Middle frontal gyrus (tissue), 1 donor: Measurements from ENCODE around the gene SLC38A5.
"Not testable (repeated sequence)": the region's sequence is repeated elsewhere in the genome, so short reads cannot be mapped to it uniquely, and the experiment has no call there.

Experiments
- DNase-seq: peaks from one replicate; pipeline ENCODE4 v3.0.0-alpha.2; 2015; ENCODE audit warnings: low spot score; ENCODE audit errors: extremely low spot score

Gene SLC38A5

DNA sequence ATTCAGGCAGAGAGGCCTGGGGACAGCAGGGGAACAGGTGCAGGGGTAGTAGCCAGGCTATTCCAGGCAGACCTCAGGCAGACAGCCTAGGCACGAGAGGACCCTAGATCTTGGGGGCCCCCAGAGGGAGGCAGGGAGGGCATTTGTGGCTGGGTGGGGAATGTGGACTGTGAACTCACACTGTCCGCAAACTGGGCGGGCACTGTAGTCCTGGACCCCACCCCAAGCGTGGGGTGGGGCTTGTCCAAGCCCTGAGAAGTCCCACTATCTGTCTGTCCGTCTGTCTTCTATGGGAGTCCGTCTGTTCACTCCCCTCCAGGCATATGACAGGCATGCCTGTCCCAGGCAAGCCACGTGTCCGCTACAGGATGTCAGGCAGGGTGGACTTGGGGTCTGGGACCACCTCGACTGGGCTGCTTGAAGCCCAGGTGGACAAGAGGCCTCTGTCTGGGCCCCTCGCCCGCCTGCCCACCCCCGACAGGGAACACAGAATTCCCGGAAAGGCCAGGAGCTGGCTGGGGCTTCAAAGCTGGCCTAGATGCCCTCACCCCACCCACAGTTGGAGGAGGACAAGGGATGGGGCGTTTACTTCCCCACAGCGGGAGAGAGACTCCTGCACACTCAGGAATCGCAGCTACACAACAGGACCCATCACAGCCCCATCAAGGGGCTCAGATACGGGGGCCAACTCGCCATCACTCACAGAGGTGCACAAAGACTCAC is at the start of gene SLC38A5:
Gene SLC38A5, minus strand, starts transcription at position 151 of the 723 bp plus-strand sequence. CDS start 2,336 bp downstream, outside the sequence.
- DNase-seq = no peak

DNA sequence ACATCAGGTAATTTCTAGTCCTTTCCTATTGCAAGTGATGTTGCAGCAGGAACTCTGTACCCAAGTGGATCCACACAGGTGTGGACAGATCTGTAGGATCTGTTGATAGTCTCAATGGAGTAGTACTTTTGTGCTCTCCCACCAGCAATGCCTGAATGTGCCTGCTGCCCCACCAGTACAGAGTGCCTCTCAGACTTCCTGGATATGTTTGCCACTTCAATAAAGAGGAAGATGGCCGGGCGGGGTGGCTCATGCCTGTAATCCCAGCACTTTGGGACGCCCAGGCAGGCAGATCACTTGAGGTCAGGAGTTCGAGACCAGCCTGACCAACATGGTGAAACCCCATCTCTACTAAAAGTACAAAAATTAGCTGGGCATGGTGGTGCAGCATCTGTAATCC is 49.4 kb upstream of the SLC38A5 start:
- not testable (repeated sequence) for DNase-seq

DNA sequence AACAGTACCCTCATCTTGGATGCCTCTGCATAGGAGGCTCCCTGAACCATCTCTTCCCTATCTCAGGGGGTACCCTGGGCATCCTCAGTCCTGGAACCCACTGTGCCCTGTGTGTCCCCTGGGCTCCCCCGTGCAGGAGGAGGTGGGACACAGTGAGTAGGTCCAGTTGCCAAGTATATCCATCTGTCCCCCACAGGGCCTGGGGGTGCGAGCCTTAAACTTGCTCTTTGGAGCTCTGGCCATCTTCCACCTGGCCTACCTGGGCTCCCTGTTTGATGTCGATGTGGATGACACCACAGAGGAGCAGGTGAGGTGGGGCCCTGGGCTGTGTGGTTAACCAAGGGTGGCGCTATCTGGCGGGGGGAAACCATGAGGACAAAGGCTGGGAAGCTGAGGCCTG is 46.9 kb upstream of the SLC38A5 start:
- DNase-seq = no peak

DNA sequence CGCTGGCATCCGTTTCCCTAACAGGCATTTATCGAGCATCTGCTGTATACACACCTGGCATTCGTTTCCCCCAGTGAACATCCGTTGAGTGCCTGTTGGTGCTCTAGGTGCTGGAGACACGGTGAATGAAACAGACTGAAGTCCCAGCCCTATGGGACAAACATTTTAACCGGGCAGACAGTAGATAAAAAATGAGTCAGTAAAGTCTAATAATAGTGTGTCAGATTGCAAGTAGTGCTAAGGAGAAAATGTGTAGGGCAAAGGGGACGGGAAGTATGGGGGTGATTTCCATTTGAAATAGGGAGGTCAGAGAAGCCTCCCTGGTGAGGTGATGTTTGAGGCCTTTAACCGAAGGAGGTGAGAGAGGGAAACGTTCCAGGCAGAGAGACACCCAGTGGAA is 46.2 kb upstream of the SLC38A5 start:
- DNase-seq = no peak

DNA sequence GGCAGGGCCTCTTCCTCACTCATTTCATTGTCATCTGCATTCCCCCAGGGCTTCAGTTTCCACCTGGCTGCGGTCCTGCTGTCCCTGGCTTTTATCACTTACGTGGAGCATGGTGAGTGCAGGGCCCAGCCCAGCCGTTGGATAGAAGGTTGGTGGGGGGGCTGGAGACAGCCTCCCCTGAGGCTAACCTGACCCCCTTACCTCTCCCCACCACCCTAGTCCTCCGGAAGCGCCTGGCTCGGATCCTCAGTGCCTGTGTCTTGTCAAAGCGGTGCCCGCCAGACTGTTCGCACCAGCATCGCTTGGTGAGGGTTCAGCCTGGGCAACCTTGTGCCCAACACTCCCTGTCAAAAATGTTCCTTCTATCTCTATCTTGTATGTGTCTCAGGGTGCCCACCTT is 45.8 kb upstream of the SLC38A5 start:
- no peak for DNase-seq

DNA sequence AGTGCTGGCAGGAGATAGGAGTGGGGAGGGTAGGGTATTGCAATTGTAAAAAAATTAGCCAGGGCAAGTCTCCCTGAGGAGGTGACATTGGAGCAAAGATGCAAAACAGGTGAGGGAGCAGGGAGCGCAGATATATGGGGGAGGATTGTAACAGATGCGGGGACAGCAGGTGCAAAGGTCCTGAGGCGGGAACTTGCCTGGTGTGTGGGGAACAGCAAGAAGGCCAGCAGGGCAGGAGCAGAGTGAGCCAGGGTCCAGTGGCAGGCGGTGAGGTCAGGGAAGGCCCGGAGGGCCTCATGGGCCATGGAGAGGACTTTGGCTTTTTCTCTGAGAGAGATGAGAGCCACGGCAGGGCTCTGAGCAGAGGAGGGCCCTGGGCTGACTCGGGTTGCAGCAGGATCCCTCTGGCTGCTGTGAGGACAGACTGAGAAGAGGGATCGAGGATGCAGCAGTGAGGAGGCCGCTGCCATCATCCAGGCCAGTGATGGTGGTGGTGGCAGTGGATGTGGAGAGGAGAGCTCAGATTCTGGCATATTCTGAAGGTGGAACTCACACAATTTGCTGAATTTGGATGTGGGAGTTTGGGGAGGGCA is 44.9 kb upstream of the SLC38A5 start:
- DNase-seq = no peak

DNA sequence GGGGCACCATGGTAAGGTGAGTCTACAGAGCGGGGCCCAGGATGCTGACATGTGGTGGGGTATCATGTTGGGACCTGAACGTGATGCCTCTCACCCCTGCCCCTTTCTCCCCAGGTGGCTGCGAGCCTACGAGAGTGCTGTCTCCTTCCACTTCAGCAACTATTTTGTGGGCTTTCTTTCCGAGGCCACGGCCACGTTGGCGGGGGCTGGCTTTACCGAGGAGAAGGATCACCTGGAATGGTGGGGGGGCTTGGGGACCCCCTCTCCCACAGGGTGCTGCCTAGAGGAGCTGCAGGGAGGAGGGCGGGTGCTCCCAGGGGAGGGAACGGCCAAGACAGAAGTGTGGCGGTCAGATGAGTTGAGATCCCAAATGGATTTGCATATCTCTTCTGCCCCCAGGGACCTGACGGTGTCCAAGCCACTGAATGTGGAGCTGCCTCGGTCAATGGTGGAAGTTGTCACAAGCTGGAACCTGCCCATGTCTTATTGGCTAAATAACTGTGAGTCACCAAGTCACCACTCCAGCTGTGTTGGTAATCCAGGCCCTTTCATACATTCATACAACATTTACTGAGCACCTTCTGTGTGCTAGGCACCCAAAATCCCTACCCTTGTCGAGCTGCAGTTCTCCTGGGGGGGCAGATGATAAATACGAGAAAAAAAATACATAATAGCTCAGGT is 44.2 kb upstream of the SLC38A5 start:
- no peak for DNase-seq

DNA sequence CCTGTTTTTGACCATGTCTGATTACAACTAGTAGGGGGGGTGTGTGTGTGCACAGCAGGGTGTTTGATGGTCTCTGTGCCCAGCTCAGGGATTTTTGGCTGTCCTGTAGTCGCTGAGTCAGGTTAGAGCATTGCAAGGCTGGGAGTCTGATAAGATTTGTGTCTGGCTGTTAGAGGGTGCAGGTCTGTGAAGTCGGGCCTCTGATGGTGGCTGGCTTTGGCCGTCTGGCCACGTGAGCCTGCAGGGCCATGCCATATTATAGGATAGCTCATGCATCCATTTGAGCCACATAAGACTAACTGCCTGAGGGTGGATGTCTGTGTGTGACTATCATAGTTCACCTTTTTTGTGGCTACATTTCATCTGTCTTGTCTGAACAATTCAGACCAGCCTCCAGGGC is 43.6 kb upstream of the SLC38A5 start:
- no peak for DNase-seq

DNA sequence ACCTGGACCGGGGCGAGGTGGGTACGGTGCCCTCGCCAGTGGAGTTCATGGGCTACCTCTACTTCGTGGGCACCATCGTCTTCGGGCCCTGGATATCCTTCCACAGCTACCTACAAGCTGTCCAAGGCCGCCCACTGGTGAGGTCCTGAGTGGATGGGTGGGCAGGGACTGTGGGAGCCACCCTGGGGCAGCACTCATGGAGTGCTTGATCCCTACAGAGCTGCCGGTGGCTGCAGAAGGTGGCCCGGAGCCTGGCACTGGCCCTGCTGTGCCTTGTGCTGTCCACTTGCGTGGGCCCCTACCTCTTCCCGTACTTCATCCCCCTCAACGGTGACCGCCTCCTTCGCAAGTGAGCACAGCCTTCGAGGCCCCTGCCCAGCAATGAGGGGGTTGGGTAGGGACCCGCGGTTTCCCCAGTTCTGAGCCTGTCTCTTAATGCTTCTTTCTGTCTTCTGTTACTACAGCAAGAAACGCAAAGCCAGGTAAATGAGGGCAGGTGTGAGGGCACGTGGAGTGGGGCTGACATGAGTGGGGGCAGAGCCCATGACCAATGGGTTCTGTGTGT is 42.4 kb upstream of the SLC38A5 start:
- DNase-seq = no peak

DNA sequence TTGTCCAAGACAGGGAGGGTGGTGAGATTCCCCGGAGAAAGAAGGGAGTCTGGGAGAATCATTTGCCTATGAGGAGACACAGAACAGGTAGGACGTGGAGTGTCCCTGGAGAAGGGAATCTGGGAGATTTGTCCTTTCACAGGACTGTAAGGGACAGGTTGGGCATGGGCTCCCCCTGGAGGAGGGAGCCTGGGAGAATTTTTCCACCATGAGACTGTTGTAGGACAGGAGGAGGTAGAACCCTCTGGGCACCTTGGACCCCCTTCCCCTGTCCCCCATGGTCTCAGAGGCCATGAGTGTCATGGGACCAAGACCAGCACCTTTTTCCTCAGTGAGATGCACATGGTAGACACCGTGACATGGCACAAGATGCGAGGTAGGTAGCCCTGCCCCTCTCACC is 41.5 kb upstream of the SLC38A5 start:
- DNase-seq = no peak

DNA sequence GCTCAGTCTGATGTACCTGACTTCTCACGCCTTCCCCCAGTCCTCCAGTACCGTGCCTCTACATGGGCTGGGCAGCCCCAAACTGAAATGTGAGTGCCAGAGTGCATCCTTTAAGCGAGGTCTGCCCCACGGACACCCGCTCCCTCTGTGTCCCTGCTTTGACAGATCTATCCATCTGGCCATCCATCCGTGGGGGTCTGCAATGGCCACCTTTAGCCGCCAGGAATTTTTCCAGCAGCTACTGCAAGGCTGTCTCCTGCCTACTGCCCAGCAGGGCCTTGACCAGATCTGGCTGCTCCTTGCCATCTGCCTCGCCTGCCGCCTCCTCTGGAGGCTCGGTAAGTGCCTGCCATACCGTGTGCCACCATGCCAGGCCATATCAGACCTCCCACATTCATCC is 39.6 kb upstream of the SLC38A5 start:
- no peak for DNase-seq

DNA sequence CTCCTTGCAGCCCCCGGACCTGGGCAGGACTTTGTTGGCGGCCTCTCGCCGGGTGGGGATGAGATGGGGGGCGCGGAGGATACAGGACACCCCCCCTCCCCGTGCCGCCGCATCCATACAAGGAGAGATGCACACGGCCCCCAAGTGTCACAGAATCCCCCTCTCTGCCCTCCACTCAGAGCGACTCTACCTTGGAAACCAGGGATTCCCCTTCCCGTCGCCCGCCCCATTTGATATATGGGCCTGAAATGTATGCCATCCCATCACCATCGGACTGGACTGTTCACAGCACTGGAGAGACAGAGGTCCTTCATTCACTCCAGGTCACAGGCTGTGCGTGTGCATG is 39.2 kb upstream of the SLC38A5 start:
- DNase-seq = no peak

DNA sequence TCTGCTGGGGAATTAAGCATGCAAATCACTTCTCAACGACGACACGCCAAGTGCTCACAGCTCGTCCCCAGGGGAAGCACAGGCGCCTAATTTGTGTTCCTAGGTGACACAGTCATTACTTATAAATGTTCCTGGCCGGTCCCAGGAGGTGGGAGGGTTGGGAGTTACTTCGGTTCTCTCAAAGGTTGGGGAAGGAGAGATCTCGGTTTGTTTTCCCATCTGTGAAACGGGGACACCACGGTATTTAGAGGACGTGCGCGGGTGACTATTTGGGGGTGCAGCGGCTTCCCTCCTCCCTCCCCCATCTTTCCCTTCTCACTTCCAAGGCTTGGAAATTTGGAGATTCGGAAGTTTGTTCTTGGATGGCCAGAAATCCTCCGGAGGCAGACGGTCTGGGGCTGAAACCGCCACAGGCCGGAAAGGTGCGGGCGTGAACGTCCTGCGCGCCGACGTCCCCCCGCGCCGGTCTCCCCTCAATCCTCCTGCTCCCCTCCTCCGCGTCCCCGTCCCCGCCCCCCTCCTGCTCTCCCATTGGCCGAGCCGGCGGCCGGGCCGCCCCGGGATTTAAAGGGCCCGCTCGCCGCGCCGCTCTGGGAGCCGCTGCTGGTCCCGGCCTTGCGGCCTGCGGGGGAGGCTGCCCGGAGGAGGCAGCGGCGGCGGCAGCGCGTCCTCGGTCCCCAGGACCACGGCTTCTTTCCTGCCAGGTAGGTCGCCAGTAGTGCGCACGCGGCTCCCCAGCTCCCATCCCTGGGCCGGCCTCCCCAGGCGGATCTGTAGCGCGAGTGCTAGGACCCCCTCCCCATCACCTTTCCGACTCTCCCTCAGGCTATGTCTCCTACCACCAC is 38.6 kb upstream of the SLC38A5 start, which contains the start of gene PORCN:
Gene PORCN, plus strand, starts transcription at position 593 of the 845 bp plus-strand sequence. CDS start 829 bp downstream, outside the sequence.
- no peak for DNase-seq

DNA sequence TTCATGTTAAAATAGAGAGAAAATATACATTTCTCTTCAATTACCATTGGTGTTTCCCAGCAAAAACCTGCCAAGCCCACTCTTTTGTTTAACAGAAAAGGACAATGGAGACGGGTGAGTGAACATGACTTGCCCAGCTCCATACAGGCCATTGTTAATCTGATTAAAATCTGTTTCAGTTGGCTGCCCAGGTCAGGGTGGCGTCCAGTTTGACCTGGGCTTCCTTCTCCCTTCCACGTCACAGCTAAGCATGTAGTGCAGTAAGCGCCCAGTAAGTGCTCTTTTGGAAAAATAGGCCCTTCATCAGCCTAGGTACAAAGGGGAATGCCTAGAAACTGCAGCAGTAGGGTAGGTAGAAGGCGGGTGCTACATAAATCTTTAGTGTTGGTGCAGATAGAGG is 37.2 kb upstream of the SLC38A5 start:
- no peak for DNase-seq

DNA sequence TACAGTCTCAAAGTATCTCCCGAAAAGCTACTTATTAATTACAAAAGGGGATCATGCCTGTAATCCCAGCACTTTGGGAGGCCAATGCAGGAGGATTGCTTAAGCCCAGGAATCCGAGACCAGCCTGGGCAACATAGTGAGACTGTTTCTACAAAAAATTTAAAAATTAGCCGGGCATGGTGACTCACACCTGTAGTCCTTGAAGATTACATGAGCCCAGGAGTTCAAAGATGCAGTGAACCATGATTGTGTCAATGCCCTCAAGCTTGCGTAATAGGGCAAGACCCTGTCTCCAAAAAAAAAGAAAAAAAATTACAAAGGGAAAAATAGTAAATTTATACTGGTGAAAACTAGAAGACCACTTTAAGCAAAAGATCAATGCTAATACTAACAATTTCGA is 35.4 kb upstream of the SLC38A5 start:
- DNase-seq = no peak

DNA sequence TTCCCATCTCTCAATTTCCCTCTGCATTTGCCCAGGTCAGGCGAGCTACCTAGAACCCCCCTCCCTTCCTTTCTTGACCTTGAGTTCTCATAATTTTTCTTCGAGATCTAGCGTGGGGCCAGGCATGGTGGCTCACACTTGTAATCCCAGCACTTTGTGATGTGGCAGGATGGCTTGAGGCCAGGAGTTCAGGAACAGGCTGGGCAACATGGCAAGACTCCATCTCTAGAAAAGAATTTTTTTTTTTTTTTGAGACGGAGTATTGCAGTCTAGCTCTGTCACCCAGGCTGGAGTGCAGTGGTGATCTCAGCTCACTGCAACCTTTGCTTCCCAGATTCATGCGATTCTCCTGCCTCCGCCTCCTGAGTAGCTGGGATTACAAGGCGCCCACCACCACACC is 34.2 kb upstream of the SLC38A5 start:
- DNase-seq = no peak

DNA sequence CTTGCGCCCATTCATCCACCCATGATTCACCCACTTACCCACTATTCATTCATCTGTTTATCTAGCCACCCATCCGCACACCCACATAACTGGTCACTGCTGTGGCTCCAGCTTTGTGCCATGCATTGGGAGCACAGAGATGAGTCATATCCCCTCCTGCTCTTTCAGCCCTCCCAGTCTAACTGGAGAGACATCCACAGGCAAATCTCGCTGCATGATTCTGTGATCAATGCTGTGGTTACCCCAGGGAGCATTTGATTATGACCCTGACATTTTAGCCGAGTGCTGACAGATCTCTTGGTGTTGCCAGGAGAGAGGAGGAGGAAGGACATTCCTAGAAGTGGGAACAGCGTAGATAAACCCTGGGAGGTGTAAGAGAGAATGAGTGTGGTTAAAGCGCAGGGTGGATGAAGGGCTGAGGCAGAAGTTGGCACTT is 28.3 kb upstream of the SLC38A5 start:
- no peak for DNase-seq

DNA sequence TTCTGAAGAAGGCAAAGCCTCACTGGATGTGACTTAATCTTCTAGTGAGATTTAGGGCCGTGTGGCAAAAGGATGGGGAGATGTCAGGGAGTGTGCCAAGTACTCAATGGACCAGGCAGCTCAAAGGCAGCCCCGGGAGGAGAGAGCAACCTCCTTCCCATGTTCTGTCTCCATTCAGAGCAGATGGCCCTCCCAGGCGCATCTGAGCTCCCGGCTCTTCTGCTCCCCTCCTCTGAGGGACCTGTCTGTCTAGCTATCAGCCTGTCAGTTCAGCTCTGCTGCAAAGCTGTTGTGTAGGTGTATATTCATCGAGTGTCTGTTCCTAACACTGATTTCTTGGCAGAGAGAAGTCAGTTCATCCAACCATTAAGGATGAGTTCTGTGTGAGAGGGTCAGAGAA is 27.8 kb upstream of the SLC38A5 start:
- no peak for DNase-seq

DNA sequence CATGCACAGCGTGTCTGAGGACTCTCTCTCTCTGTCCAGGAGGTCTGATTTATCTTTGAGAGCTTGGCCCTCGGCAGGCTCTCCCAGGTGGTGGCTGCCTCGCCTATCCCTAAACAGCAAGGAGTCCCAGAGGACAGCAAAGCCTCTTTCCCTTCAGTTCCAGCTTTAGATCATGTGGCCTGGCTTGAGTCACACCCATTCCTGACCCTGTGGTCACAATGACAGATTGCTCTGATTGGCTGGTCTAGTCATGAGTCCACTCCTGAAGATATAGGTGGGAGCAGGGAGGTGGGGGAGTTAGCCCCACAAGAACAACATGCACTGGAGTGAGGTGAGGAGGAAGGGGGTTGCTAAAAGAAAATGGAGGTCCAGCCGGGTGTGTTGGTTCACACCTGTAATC is 26.6 kb upstream of the SLC38A5 start:
- DNase-seq = no peak

DNA sequence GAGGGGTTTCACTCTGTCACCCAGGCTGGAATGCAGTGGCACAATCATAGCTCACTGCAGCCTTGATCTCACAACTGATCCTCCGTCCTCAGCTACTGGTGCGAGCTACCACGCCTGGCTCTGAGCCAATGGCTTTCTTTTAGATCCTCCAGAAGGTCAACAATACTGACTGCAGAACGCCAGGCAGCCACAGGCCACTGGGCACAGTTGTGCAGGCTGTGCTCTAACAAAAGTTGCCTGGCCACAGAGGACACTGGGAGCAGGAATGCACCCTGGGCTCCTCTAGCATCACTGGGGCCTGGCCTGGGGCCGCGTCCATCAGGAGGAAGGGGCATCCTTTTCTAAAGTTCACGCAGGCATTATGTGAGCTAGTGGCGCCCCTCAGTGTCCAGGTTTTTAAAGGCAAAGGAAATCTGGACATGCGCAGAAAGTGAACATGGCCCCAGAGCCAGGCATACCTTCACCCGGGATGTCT is 23.9 kb upstream of the SLC38A5 start:
- DNase-seq = no peak

DNA sequence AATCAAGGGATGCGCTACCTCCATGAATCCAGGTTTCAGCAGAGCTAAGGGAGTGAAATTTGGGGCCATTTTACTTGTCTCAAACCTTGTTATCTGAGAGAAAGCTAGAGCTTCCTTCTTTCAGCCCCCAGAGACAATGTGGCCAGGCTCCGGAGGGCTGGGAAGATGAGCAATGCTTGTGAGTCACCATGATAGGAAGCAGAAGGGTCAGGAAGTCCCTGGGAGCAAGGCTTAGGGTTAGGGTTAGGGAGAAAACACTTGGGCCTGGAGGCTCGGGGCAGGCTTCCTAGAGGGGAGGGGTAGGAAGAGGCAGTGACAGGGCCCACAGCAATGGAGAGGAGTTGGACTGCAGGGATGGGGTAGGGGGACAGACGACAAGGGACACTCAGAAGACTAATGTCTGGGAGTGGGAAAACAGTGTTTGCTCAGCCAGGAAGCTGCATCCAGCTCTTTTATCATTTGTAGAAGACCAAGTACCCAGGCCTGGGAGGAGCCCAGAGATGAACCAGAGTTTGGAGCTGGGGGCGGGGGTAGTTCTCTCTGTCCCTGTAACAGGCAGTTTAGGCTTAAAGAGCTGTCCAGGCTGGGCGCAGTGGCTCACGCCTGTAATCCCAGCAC is 22.3 kb upstream of the SLC38A5 start:
- DNase-seq = no peak
